NCI-H2196 treated with DMSO at 0.1 percent for 48 hours (cell line): ENCODE measurements around the gene TSSK6.

ENCODE experiments used
- DNase-seq: peaks from one replicate; lab custom pipeline; 2025; ENCODE audit not compliant: unreplicated experiment; lab: John Stamatoyannopoulos, UW

TSSK6 gene

GRCh38 chr19:19544954-19545591 lies 29.7 kb upstream of the TSSK6 start:
- no peak for DNase-seq

- DNase-seq: no peak
Measured at GRCh38 chr19:19544257-19544953, 29.1 kb upstream of the TSSK6 start.

DNA sequence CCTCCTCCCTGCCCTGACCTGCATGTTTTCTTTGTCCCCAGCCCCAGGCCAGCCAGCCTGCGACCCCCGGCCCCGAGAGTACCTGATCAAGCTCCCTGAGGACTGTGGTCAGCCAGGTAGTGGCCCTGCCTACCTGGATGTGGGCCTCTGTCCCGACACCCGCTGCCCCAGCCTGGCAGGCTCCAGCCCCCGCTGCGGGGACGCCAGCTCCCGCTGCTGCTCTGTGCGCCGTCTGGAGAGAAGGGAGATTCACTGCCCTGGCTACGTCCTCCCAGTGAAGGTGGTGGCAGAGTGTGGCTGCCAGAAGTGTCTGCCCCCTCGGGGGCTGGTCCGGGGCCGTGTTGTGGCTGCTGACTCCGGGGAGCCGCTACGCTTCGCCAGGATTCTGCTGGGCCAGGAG lies 28.3 kb upstream of the TSSK6 start:
- DNase-seq: no peak

DNA sequence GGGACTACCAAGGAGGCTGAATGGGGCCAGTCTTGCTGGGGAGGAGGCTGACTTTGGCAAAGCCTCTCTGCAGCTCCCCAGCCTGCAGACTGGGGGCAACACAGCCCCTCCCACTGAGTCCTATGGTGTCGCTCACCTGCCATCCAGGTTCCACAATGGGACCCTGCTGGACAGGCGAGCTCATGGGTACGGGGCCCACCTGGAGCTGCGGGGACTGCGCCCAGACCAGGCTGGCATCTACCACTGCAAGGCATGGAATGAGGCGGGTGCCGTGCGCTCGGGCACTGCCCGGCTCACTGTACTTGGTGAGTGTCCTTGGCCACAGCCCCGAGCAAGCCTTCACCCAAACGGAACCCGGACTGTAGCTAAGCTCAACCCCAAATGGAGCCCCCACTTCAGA lies 27.8 kb upstream of the TSSK6 start:
- DNase-seq: no peak

DNA sequence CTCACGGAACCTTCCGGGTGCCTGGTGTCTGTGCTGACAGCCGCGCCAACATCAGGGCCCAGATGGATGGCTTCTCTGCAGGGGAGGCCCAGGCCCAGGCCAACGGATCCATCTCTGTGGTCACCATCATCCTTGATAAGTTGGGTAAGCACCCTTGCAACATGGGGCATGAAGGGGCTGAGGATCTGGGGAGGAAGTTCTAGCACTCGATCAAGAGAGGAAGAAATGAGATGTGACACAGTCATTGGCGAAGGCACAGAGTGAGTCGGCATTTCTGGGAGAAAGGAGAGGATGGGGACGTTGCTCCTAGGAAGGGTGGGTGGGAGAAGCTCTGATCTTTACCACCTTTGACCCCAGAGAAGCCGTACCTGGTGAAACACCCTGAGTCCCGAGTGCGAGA lies 27.2 kb upstream of the TSSK6 start:
- DNase-seq: no peak

- no peak for DNase-seq
Measured at GRCh38 chr19:19541616-19542015, 26.3 kb upstream of the TSSK6 start.

DNA sequence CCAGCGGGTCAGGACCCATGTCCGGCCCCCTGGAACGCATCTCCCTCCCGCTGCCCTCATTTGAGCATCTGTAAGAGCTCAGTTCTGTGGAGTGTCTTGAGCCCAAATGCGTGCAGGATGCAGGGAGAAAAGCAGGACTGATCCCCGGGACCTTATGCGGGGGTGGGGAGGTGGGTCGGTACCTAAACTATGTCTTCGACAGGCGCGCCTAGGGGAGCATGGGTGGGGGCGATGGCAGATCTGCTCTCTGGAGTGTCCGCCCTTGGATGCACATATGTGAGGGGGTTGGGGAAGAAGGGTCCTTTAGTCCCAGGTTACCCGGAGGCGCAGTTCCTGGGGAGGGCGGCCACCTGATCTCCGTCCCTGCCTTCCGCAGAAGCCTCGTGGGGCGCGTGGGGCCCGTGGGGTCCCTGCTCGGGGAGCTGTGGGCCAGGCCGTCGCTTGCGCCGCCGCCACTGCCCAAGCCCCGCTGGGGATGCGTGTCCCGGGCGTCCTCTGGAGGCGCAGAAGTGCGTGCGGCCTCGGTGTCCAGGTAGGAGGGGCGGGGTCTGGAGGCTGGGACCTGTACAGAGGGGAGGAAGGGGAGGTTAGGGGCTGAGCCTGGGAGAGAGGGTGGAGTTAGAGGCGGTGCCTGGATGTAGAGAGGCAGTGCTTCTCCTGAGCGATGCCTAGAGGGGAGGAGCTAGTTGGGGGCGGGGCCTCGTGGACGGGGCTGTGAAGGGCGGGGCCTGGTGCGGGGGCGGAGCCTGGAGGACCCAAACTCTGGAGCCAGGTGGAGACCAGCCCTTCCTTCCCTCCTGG lies 25.6 kb upstream of the TSSK6 start:
- no peak for DNase-seq

DNA sequence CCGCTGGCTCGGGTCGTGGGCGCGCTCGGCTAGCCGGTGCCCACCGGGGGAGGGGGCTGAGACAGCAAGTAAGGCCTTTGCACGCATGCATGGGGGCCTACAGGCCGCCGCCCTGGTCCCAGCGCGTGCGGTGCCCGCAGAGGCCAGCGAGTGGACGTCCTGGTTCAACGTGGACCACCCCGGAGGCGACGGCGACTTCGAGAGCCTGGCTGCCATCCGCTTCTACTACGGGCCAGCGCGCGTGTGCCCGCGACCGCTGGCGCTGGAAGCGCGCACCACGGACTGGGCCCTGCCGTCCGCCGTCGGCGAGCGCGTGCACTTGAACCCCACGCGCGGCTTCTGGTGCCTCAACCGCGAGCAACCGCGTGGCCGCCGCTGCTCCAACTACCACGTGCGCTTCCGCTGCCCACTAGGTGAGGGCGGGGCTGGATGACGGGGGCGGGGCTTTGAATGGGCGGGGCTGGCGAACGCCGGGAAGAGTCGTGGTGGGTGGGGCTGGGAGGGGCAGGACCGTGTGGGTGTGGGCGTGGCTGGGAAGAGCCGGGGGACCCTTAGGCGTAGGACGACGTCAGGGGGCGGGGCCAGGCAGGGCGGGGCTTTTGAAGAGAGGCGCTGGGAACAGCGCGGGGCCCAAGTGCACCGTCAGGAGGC lies 24.8 kb upstream of the TSSK6 start:
- no peak for DNase-seq

- no peak for DNase-seq
Measured at GRCh38 chr19:19539698-19540063, 24.3 kb upstream of the TSSK6 start.

GRCh38 chr19:19538785-19539166 lies 23.4 kb upstream of the TSSK6 start:
- DNase-seq: no peak

GRCh38 chr19:19538061-19538784 lies 22.9 kb upstream of the TSSK6 start, which contains the start of gene CILP2:
Gene CILP2 (plus strand): TSS chr19:19538265. CDS start chr19:19538350, 85 bp downstream.
- no peak for DNase-seq

DNA sequence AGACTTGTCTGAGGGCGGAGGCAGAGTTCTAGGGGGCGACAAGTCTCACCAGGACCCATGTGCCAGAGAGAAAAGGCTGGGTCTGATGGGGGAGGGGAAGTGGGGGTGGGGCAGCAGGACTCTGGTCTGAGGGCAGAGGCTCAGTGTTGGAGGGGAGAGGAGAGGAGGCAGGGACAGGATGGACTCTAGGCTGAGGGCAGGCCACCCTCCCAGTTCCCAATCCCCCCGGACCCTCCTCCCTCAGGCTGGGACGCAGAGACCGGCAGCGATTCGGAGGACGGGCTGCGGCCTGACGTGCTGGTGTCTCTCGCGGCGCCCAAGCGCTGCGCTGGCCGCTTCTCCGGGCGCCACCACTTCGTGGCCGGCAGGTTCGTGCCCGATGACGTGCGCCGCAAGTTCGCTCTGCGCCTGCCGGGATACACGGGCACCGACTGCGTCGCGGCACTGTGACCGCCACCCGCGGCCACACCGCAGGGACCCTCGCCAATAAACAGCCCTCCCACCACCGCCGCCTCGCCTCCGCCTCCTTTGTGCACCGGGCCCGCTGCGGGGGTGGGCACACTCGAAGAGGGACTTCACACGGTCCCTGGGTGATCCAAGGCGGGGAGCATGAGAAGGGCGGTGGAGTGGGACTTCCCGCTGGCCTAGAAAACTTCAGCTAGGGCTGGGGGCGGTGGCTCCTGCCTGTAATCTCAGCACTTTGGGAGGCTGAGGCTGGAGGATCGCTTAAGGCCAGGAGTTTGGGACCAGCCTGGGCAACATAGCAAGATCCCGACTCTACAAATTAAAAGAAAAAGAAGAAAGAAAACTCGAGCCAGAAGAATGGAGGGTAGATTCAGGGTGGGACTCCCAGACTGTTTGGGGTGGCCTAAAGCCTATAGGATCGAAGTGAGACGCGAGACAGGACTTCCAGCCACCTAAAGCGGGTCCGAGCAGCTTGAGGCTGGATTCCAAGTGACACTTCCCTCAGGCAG lies 22.0 kb upstream of the TSSK6 start:
- DNase-seq: no peak

GRCh38 chr19:19535311-19536191 lies 20.2 kb upstream of the TSSK6 start:
- DNase-seq: no peak

- no peak for DNase-seq
Measured at GRCh38 chr19:19534556-19535265, 19.4 kb upstream of the TSSK6 start.

GRCh38 chr19:19533841-19534240 lies 18.5 kb upstream of the TSSK6 start:
- no peak for DNase-seq

DNA sequence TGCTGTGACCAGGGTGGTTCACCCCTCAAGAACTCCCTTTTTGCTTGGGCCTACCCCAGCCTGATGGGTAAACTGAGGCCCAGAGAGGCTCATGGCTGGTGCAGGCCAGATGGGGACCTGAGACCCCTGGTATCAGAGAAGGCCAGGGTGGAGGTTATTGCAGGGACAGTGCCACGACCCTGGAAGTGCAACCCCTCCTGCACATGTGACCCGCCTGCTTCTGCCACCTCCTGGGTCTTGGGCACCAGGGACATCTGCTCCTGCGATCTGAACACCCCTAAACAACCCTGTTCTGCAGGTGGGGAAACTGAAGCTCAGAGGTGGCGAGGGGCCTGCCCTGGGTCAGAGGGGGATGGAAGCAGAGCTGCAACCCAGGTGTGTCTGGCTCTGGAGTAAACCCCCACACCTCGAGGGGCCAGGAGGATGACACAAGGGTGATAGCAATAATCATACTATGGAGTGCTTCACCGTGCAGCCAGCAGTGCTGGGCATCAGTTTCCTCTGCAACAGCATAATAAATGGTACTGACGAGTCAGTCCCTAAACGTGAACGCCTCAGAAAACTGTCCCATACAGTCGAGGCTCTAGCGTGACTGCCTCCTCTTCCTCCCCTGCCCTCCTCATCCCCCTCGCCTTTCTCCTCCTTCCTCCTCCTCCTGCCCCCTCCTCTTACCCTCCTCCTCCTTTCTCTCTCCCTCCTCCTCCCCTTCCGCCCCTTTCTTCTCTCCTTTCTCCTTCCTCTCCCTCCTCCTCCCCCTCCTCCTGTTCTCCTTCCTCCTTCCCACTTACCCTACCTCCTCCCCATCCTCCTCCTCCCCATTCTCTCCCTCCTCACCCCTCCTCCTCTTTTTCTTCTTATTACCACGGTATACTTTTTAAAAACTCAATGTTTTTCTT lies 17.7 kb upstream of the TSSK6 start:
- no peak for DNase-seq
